22Rv1 (cell line): Measurements from ENCODE around the gene WNK1.

Experiments
- H3K27ac ChIP-seq: fragments of 450-650 bp; 2 replicates; pipeline ENCODE4 v1.5.1; 2017
- ZFX ChIP-seq: fragments of 450-650 bp; IDR thresholded peaks from 2 replicates; pipeline ENCODE4 v1.6.1; 2017; ENCODE audit warnings: antibody characterized with exemption, borderline replicate concordance
- TF ChIP-seq, protein P1 (sequence below): fragments of 450-650 bp; IDR thresholded peaks from 2 replicates; pipeline ENCODE4 v1.5.1; 2017; ENCODE audit warnings: mild to moderate bottlenecking

Gene WNK1

DNA sequence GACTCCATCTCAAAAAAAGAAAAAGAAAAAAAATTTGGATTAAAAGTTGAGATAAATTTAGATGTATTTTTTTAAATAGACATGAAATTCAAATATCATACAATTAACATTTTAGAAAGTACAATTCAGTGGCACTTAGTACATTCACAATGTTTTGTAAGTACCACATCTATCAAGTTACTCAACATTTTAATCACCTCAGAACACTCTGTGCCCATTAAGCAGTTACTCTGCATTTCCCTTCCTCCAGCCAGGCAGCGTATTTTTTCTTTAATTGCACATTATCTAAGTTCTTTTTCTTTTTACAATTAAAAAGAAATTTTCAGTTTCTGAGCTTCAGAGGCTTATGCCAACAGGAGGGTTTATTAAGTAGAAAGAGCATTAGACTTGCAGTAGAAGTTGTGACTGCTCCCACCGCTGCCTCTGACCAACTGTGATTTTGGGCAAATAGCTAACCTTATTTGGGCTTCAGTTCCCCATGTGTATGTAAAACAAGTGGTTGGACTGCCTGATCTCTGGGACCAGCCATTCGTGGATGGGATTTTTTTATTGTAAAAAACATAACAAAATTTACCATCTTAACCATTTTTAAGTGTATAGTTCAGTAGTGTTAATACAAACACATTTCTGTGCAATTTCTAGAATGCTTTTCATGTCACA lies 65.7 kb downstream of the WNK1 start:
- no peak overlapping the region for H3K27ac ChIP-seq
- no peak for TF ChIP-seq ZFX
- TF ChIP-seq, protein P1, sequence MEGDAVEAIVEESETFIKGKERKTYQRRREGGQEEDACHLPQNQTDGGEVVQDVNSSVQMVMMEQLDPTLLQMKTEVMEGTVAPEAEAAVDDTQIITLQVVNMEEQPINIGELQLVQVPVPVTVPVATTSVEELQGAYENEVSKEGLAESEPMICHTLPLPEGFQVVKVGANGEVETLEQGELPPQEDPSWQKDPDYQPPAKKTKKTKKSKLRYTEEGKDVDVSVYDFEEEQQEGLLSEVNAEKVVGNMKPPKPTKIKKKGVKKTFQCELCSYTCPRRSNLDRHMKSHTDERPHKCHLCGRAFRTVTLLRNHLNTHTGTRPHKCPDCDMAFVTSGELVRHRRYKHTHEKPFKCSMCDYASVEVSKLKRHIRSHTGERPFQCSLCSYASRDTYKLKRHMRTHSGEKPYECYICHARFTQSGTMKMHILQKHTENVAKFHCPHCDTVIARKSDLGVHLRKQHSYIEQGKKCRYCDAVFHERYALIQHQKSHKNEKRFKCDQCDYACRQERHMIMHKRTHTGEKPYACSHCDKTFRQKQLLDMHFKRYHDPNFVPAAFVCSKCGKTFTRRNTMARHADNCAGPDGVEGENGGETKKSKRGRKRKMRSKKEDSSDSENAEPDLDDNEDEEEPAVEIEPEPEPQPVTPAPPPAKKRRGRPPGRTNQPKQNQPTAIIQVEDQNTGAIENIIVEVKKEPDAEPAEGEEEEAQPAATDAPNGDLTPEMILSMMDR = no peak

DNA sequence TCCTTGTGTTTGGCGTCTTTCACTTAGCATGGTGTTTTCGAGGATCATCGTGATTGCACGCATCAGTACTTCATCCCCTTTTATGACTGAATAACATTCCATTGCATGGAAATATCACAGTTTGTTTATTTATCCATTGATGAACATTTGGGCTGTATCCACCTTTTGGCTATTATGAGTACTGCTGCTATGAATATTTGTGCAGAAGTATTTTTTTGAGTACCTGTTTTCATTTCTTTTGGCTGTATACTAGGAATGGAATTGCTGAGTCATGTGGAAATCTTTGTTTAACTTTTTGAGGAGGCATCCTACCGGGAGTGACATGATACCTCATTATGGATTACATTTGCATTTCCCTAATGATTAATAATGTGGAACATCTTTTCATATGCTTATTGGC lies 66.4 kb downstream of the WNK1 start:
- no peak for TF ChIP-seq ZFX
- TF ChIP-seq, protein P1 = no peak; the same call in 1 of the 2 replicates
- H3K27ac ChIP-seq = no peak overlapping the region

DNA sequence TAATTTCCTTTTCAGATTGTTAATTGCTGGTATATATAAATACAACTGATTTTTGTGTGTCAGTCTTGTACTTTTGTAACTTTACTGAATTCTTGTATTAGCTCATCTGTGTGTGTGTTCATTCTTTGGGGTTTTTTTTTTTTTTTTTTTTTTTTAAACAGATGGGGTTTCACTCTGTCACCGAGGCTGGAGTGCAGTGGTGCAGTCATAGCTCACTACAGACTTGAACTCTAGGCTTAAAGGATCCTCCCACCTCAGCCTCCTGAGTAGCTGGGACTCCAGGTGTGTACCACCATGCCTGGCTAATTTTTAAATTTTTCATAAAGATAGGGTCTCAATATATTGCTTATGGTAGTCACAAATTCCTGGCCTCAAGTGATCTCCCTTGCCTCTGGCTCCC lies 68.0 kb downstream of the WNK1 start:
- H3K27ac ChIP-seq = no peak overlapping the region
- no peak for TF ChIP-seq ZFX
- TF ChIP-seq, protein P1 = no peak

DNA sequence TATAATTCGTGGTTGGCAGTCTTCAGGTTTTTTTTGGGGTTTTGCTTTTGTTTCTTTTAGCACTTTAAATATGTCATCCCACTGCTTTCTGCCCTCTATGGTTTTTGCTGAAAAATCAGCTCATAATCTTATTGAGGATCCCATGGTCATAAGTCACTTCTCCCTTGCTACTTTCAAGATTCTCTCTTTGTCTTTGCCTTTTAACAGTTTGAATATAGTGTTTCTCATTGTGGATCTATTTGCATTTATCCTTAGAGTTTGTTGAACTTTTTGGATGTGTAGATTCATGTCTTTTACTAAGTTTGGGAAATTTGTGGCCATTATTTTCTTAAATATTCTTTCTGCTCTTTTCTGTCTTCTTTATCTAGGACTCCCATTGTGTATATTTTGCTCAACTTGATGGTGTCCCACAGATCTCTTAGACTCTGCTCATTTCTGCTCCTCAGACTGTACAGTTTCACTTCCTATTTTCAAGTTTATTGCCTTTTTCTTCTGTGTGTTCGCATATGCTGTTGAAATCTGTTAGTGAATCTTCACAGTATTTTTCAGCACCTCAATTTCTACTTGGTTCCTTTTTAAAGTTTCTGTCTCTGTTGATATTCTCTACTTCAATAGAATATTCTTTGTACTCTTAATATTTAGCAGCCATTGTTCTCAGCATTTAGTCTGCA lies 70.8 kb downstream of the WNK1 start:
- TF ChIP-seq ZFX = no peak
- TF ChIP-seq, protein P1 = no peak
- H3K27ac ChIP-seq = no peak overlapping the region

DNA sequence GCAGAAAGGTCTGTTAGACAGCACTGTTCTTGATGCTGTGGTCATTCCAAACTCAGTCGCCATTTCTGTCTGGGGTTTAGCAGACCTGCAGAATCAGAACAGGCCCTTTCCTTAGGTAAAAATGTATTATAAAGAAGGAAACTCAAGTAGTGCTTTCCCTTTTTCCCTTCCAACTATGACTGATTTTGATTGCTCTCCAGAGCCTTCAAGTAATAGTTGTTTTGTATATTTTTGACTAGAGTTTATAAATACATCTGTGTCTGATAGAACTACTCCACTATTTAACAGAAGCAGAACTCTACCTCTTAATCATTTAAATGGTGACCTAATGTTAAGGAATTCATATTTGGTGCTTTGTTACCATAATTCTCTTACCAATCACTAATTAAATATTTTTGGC lies 74.0 kb downstream of the WNK1 start:
- TF ChIP-seq ZFX = no peak
- TF ChIP-seq, protein P1 = no peak
- H3K27ac ChIP-seq = no peak overlapping the region

DNA sequence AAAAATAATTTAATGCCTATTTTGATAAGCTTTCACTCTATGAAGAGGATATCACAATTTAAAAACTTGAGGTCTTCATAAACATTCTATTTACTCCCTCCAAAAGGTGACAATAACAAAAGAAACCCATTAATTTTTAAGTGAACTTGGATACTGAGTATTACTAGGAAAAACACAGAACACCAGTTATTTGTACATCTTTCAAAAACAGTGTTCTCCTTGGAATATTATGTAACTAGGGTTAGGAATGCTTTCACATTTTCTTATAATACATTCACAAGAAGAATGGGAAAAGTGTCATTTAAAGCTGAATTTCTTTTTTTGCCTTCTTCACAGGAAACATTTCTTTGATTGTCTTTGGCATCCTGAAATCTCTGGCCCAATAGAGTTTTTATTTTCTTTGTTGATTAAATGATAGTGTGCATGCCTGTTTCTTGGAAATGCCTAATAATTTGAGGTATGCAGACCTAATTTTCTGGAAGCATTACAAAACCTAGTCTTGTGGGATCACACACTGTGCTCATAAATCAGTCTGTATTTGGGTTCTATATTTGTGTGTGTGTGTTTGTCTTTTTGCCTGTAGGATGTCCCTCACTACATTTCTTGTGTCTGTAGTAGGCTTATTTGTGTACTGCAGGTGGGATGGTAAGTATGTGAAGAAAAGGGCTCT lies 76.5 kb downstream of the WNK1 start:
- H3K27ac ChIP-seq = no peak overlapping the region
- TF ChIP-seq ZFX = no peak
- TF ChIP-seq, protein P1 = no peak
